Peyer's patch (tissue), 4 donors: ENCODE measurements around the gene OAS3.

Experiments
- CTCF ChIP-seq, 6 experiments: fragments of 450-650 bp in 4 of 6; fragments of 200-600 bp in 2 of 6; sonication (generic) in 1 of 6; IDR thresholded peaks; one replicate each; pipeline ENCODE4 v1.5.1; 2017 to 2019; ENCODE audit warnings: antibody characterized with exemption in 6 of 6, mild to moderate bottlenecking in 3 of 6, moderate library complexity in 1 of 6
- POLR2A ChIP-seq, 2 donors: fragments of 450-650 bp; IDR thresholded peaks; one replicate each; pipeline ENCODE4 v1.5.1; 2017; ENCODE audit warnings: antibody characterized with exemption in 2 of 2, mild to moderate bottlenecking in 2 of 2, moderate library complexity in 2 of 2

GRCh38 chr12:112961074-112961473 lies 22.8 kb downstream of the OAS3 start:
- no peak for TF ChIP-seq CTCF (IDR thresholded peaks at IDR 0.05)
- TF ChIP-seq POLR2A (IDR thresholded peaks at IDR 0.05) = no peak
